AG04450 (cell line): ENCODE data around the gene KLK14. TPM values are rescaled to one million over a fixed set of nuclear protein-coding genes. Genes with fewer than 3 reads are reported as not detected.

ENCODE experiments used
- CTCF ChIA-PET: fragments of 300-600, 350-600 bp; formaldehyde crosslinking; extraction: SDS; loops from one replicate; lab custom pipeline; 2022; ENCODE audit warnings: antibody characterized with exemption, inconsistent platforms; lab: Charles Lee
- POLR2A ChIA-PET: fragments of 350-600 bp; formaldehyde crosslinking; extraction: SDS; loops from one replicate; lab custom pipeline; 2021; ENCODE audit warnings: antibody characterized with exemption, inconsistent platforms; lab: Yijun Ruan, JAX
- DNase-seq: peaks from one replicate; pipeline ENCODE4 v3.0.0-alpha.2; 2011; ENCODE audit warnings: low read depth, low spot score
- H3K27ac ChIP-seq: one replicate; pipeline ENCODE4 v1.5.1; 2012; ENCODE audit warnings: low read depth, low read length, control low read depth
- H3K27me3 ChIP-seq: one replicate; pipeline ENCODE4 v1.6.0; 2012; ENCODE audit warnings: low read length; ENCODE audit not compliant: control insufficient read depth, insufficient read depth
- H3K4me3 ChIP-seq: 2 replicates; pipeline ENCODE4 v1.5.1; 2011; ENCODE audit warnings: mild to moderate bottlenecking, low read depth, low read length, control low read depth
- H3K9me3 ChIP-seq: 2 replicates; pipeline ENCODE4 v1.5.1; 2012; ENCODE audit warnings: low read length; ENCODE audit not compliant: control insufficient read depth, insufficient read depth
- CTCF ChIP-seq: IDR thresholded peaks from 2 replicates; pipeline ENCODE4 v1.5.1; 2011; ENCODE audit warnings: low read depth, low read length, control low read depth, inconsistent platforms
- polyA plus RNA-seq: library from polyadenylated mRNA; depleted of rRNA; stranded (reverse); fragments of >200 nt; gene quantifications from 2 replicates; pipeline ENCODE4 v1.2.3, GENCODE V29; 2011

The KLK14 gene
- polyA plus RNA-seq, 1 experiment, result not detected

GRCh38 chr19:51102991-51103390, 20.3 kb upstream of the KLK14 start:
- CTCF ChIA-PET, result interaction anchor here (1.6 kb wide), 1 partner anchor 8 kb away, joined by 14 read pairs; no protein-coding TSS in a partner anchor
- POLR2A ChIA-PET, result no interaction called here
- DNase-seq, result no peak
- Histone ChIP-seq H3K27me3 (no peaks in the 10 kb centered on the region), H3K4me3 (no peak overlapping the region), H3K9me3 (no peaks in the 10 kb centered on the region), H3K27ac (no peak overlapping the region)
- TF ChIP-seq CTCF, result no peak

GRCh38 chr19:51101171-51101865, 18.6 kb upstream of the KLK14 start:
- ChIA-PET POLR2A (no interaction called here), CTCF (interaction anchor here (0.6 to 1.6 kb wide), 3 partner anchors 84 to 930 kb away, joined by 3 to 5 read pairs (median 3); no protein-coding TSS in a partner anchor)
- TF ChIP-seq CTCF, result no peak
- DNase-seq, result no peak
- Histone ChIP-seq H3K4me3 (no peak overlapping the region), H3K27me3 (no peaks in the 10 kb centered on the region), H3K9me3 (no peaks in the 10 kb centered on the region), H3K27ac (no peak overlapping the region)

- DNase-seq, result no peak
- ChIA-PET CTCF (interaction anchor here (0.6 to 1.6 kb wide), 3 partner anchors 83 to 929 kb away, joined by 3 to 5 read pairs (median 3); no protein-coding TSS in a partner anchor), POLR2A (no interaction called here)
- no peak overlapping the region for H3K4me3 ChIP-seq
- H3K27ac ChIP-seq, result no peak overlapping the region
- no peaks in the 10 kb centered on the region for H3K27me3 ChIP-seq
- TF ChIP-seq CTCF, result no peak
- H3K9me3 ChIP-seq, result no peaks in the 10 kb centered on the region
Measured at GRCh38 chr19:51100601-51101000, 17.9 kb upstream of the KLK14 start.

GRCh38 chr19:51099047-51099382, 16.3 kb upstream of the KLK14 start:
- POLR2A ChIA-PET, result no interaction called here
- no peak for DNase-seq
- no peak for TF ChIP-seq CTCF

GRCh38 chr19:51098365-51099046, 15.8 kb upstream of the KLK14 start:
- TF ChIP-seq CTCF, result no peak
- POLR2A ChIA-PET, result no interaction called here
- no peak for DNase-seq
- Histone ChIP-seq H3K27me3 (no peaks in the 10 kb centered on the region), H3K27ac (no peak overlapping the region), H3K4me3 (no peak overlapping the region), H3K9me3 (no peaks in the 10 kb centered on the region)
- CTCF ChIA-PET, result interaction anchor here (0.6 to 1.2 kb wide), 2 partner anchors 59 to 80 kb away, joined by 4 to 9 read pairs; no protein-coding TSS in a partner anchor

More at GRCh38 chr19:51099047-51099382, 16.3 kb upstream of the KLK14 start:
- CTCF ChIA-PET, result no interaction called here
- H3K27ac ChIP-seq, result no peak overlapping the region
- no peak overlapping the region for H3K4me3 ChIP-seq
- H3K9me3 ChIP-seq, result no peaks in the 10 kb centered on the region
- H3K27me3 ChIP-seq, result no peaks in the 10 kb centered on the region
